Middle frontal gyrus (tissue), 1 donor: Measurements from ENCODE around the gene ZNF512B.
"Not testable (repeated sequence)": the region's sequence is repeated elsewhere in the genome, so short reads cannot be mapped to it uniquely, and the experiment has no call there.

Experiments used
- DNase-seq: peaks from one replicate; pipeline ENCODE4 v3.0.0-alpha.2; 2015; ENCODE audit warnings: low spot score; ENCODE audit errors: extremely low spot score

The ZNF512B gene

GRCh38 chr20:63977739-63978276 is 8.1 kb upstream of the ZNF512B start:
- DNase-seq, result no peak

- no peak for DNase-seq
These were observed 7.4 kb upstream of the ZNF512B start for GRCh38 chr20:63976980-63977738.

GRCh38 chr20:63976511-63976910 is 6.8 kb upstream of the ZNF512B start:
- DNase-seq, result not testable (repeated sequence)

GRCh38 chr20:63974402-63975200 is 4.9 kb upstream of the ZNF512B start:
- DNase-seq, result no peak

- peak; percentile 77 for DNase-seq
These were observed 4.1 kb upstream of the ZNF512B start for GRCh38 chr20:63973636-63974401.

- DNase-seq, result no peak
These were observed 3.4 kb upstream of the ZNF512B start for GRCh38 chr20:63973160-63973479.

- DNase-seq, result no peak
These were observed 2.8 kb upstream of the ZNF512B start for GRCh38 chr20:63972312-63973159.

GRCh38 chr20:63971960-63972311 is 2.2 kb upstream of the ZNF512B start:
- not testable (repeated sequence) for DNase-seq

GRCh38 chr20:63970714-63971431 is 1.1 kb upstream of the ZNF512B start:
- no peak for DNase-seq

GRCh38 chr20:63968928-63969760 is 586 bp downstream of the ZNF512B start:
- no peak for DNase-seq

GRCh38 chr20:63968136-63968927 is 1.4 kb downstream of the ZNF512B start:
- no peak for DNase-seq

GRCh38 chr20:63967330-63968135 is 2.2 kb downstream of the ZNF512B start:
- DNase-seq, result no peak

- DNase-seq, result no peak
These were observed 2.8 kb downstream of the ZNF512B start for GRCh38 chr20:63966944-63967322.

- DNase-seq, result no peak
These were observed 3.4 kb downstream of the ZNF512B start for GRCh38 chr20:63966172-63966943.

- no peak for DNase-seq
These were observed 5.3 kb downstream of the ZNF512B start for GRCh38 chr20:63964412-63964811.

- no peak for DNase-seq
These were observed 5.9 kb downstream of the ZNF512B start for GRCh38 chr20:63963784-63964301.

GRCh38 chr20:63963348-63963741 is 6.4 kb downstream of the ZNF512B start:
- DNase-seq, result no peak
